ENCODE data around the gene ADGRF1.

DNA sequence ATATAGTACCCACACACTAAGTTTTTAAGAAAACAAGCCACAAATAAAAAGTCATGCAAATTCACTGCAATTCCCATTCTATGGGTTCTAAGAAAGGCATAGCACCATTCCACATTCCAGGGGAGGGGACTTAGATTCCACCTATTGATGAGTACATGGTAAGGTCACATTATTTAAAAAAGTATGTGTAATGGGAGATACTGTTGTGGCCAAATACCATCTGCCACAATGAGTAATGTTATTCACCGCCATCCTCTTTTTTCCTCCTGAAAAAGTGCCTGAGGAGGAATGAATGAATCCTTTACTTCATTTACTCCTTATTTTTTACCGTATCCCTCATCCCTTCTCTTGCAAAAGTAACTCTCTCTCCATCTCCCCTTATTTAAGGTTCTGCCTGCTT is 27.0 kb upstream of the ADGRF1 start:
- TF ChIP-seq POLR2A (IDR thresholded peaks at IDR 0.05; ENCODE audit: low read depth, low read length), result no peak
- TF ChIP-seq, protein P1, sequence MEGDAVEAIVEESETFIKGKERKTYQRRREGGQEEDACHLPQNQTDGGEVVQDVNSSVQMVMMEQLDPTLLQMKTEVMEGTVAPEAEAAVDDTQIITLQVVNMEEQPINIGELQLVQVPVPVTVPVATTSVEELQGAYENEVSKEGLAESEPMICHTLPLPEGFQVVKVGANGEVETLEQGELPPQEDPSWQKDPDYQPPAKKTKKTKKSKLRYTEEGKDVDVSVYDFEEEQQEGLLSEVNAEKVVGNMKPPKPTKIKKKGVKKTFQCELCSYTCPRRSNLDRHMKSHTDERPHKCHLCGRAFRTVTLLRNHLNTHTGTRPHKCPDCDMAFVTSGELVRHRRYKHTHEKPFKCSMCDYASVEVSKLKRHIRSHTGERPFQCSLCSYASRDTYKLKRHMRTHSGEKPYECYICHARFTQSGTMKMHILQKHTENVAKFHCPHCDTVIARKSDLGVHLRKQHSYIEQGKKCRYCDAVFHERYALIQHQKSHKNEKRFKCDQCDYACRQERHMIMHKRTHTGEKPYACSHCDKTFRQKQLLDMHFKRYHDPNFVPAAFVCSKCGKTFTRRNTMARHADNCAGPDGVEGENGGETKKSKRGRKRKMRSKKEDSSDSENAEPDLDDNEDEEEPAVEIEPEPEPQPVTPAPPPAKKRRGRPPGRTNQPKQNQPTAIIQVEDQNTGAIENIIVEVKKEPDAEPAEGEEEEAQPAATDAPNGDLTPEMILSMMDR (IDR thresholded peaks at IDR 0.05; ENCODE audit: extremely low read depth in 1 of 2, insufficient read depth in 1 of 2, low read depth in 1 of 2, low read length in 2 of 2), result no peak
- TF ChIP-seq MYC (IDR thresholded peaks at IDR 0.05; ENCODE audit: low read depth, low read length), result no peak
- no peak for TF ChIP-seq JUN (IDR thresholded peaks at IDR 0.05; ENCODE audit: borderline replicate concordance, insufficient read depth, insufficient read length, low read depth)
- no peak for TF ChIP-seq POLR2AphosphoS5 (IDR thresholded peaks at IDR 0.05; ENCODE audit: insufficient read depth, low read depth, low read length)
- TF ChIP-seq, protein P2, sequence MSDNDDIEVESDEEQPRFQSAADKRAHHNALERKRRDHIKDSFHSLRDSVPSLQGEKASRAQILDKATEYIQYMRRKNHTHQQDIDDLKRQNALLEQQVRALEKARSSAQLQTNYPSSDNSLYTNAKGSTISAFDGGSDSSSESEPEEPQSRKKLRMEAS (IDR thresholded peaks at IDR 0.05; ENCODE audit: insufficient read depth, insufficient read length), result no peak
